GM18951 (cell line): ENCODE results near the gene ADD2.
"Not testable (repeated sequence)": the region's sequence is repeated elsewhere in the genome, so short reads cannot be mapped to it uniquely, and the experiment has no call there.

Experiments used
- POLR2A ChIP-seq: IDR thresholded peaks from 4 replicates; pipeline ENCODE4 v1.6.1; 2011; ENCODE audit warnings: mild to moderate bottlenecking; ENCODE audit not compliant: insufficient read length, insufficient read depth; ENCODE audit errors: extremely low read depth
- in situ Hi-C: fragments of 300-500 bp; cut with MboI; formaldehyde crosslinking; loops from one replicate; pipeline ENCODE4 v1.12.0; 2022; ENCODE audit warnings: low sequenced_read_pairs, mixed read lengths, inconsistent platforms; ENCODE audit not compliant: unreplicated experiment

The ADD2 gene

GRCh38 chr2:70643715-70644114, 124.3 kb downstream of the ADD2 start:
- in situ Hi-C loops = no loop called here

DNA sequence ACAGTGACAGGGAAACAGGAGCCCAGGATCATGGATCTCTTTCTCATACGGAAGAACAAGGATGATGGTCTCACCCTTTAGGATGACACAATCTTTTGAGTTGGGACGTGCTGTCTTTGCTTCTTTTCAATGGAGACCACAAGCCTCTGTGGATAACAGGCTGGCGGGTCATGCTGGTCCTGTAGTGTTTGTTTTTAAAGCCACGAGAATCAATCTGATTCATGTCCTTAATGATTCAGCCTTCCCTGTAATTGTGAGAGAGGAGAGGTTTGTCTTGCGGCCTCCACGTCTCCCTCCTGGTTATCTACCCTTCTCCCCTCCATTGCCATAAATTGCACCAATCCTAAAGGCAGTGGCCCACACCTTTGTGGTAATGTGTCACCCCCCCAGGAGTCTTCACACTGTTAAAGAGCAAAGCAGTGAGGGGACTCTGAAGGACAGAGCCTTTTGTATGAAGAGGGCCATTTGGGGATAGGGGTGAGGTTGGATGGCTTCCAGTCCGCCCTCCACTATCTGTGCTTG, 126.7 kb downstream of the ADD2 start:
- no peak for TF ChIP-seq POLR2A
- in situ Hi-C loops = no loop called here

More at GRCh38 chr2:70643715-70644114, 124.3 kb downstream of the ADD2 start:
- no peak for TF ChIP-seq POLR2A

DNA sequence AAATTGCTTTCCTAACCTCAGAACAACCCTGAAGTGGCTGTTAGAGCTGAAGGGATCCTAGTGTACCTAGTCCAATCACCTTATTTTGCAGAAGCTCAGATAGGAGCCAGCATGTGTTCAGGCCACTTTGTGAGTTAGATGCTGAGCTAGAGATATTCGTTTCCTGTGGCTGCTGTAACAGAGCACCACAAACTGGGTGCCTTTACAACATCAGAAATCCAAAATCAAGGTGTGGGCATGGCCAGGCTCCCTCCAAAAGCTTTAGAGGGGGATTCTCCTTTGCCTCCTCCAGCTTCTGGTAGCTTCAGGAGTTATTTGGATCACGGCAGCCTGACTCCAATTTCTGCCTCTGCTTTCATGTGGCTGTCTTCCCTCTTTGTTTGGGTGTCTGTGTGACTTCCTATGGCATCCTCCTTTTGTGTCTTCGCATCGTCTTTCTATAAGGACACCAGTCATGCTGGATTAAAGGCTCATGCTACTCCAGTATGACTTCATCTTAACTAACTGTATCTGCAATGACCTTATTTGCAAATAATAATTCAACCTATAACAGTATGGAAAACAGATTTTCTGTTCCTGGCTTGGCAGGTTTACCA, 128.1 kb downstream of the ADD2 start:
- in situ Hi-C loops = no loop called here
- TF ChIP-seq POLR2A = no peak

GRCh38 chr2:70638561-70638960, 129.4 kb downstream of the ADD2 start:
- no peak for TF ChIP-seq POLR2A
- in situ Hi-C loops = no loop called here

DNA sequence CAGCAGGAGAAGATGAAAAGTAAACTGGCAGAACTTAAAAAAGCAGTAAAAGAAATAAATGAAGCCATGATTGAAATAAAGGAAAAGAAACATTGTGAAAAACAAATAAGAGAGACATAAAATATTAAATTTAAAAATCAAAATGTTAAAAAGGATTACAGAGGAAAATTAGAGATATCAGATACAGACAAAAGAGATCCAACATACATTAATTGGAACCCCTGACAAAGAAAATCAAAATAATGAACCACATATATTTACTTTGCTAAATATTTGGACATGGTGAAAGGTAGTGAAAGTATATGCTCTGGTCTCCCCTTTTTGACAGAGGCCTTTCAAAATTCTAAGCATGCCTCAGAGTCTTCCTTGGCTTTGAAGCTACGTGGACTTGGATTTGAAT, 134.5 kb downstream of the ADD2 start:
- no peak for TF ChIP-seq POLR2A
- in situ Hi-C loops = no loop called here

- in situ Hi-C loops = no loop called here
- no peak for TF ChIP-seq POLR2A
Observed at GRCh38 chr2:70632966-70633365, 135.0 kb downstream of the ADD2 start.

GRCh38 chr2:70632388-70632787, 135.6 kb downstream of the ADD2 start:
- TF ChIP-seq POLR2A = no peak
- in situ Hi-C loops = no loop called here

- TF ChIP-seq POLR2A = no peak
- in situ Hi-C loops = no loop called here
Observed at GRCh38 chr2:70630761-70631160, 137.2 kb downstream of the ADD2 start.

GRCh38 chr2:70627211-70627898, 140.6 kb downstream of the ADD2 start:
- TF ChIP-seq POLR2A = no peak
- in situ Hi-C loops = no loop called here

DNA sequence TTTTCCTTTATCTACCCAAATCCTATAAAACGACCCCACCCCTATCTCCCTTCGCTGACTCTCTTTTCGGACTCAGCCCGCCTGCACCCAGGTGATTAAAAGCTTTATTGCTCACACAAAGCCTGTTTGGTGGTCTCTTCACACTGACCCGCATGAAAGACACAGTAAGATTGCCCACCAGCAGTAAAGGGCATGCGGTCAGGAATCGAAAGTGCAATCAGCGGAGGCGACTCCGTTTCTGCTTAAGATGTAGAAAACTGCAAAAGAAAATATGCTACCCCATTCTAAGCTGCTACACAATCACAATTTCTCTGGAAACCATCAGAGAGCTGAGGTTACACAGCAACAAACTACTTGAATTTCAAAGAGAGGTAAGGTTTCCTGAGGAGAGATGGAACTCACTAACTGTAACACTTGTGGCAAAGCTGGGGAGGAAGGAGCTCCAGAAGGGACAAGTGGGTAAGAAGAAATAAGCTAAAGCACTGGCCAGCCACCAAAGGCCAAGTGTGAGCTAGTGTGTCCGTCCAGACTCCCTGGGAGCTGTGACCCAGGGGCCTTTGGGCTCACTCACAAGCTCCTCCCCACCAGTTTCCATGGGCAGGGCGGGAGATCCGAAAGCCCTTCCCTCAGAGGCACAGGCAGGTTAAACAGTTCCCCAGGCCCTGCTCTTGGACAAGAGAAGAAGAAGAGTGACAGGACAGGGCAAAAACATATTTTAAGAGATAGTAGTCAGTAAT, 141.6 kb downstream of the ADD2 start:
- no peak for TF ChIP-seq POLR2A
- in situ Hi-C loops = no loop called here

DNA sequence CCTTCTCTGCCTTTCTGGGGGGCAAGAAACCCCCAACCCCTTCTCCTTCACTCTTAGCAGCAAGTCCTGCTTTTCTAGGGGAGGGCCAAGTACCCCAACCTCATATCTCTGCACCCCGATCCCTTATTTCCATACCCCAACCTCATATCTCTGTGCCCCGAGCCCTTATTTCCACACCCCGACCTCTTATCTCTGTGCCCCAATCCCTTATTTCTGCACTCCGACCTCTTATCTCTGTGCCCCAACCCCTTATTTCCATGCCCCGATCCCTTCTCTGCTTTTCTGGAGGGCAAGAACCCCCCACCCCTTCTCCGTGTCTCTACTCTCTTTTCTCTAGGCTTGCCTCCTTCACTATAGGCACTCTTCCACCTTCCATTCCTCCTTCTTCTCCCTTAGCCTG, 146.5 kb downstream of the ADD2 start:
- in situ Hi-C loops = not testable (repeated sequence)

DNA sequence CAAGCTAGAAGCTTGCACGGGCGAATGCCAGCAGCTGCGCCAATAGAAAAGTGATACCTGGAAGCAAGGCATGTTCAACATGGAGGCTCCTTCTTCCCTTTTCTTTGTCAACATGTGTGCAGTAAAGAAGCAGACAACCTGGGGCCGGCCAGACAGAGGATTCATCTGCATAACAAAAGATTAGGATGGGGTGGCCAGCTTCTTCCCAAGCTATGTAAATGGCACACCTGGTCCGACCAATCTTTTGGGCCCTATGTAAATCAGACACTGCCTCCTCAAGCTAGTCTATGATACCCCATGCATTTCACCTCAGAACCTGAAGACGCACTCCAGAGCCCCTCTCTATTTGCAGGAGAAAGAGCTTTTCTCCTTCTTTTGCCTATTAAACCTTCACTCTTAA, 148.0 kb downstream of the ADD2 start:
- in situ Hi-C loops = no loop called here
- TF ChIP-seq POLR2A = no peak

GRCh38 chr2:70619167-70619566, 148.8 kb downstream of the ADD2 start:
- TF ChIP-seq POLR2A = no peak
- in situ Hi-C loops = loop anchor here (10.0 kb wide), 1 partner anchor 274 kb away; no protein-coding TSS in a partner anchor
